ENCODE measurements around the gene NPDC1.

DNA sequence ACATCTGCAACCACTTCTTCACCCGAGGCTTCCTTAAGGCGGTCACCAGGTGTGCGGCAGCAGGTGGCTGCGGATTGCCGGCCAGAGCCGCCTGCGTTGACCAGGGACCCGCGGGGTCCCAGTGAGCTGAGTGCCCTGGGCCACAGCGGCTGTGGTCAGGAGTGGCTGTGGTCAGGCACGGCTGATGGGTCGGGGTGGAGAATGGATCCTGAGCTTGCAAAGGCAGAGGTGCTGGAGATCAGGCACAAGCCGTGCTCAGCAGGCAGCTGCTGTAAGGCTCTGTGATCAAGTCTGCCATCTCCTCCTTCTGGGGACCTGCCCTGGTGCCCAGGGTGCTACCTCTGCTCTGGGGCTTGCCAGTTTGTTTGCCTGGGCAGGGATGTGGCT, 33.4 kb upstream of the NPDC1 start:
- TF ChIP-seq CTCF (conservative IDR thresholded peaks at IDR 0.05): no peak
- no peak for TF ChIP-seq ZFX (IDR thresholded peaks at IDR 0.05)

All from C4-2B (cell line).